Mesothelial cell of epicardium (in vitro differentiated cells): Measurements from ENCODE around the gene LUZP2. TPM values are rescaled to one million over a fixed set of nuclear protein-coding genes. Genes with fewer than 3 reads are reported as not detected.

ENCODE experiments used
- DNase-seq, 2 experiments: peaks; one replicate each; pipeline ENCODE4 v3.0.0; 2021; ENCODE audit warnings: low spot score in 2 of 2; ENCODE audit not compliant: unreplicated experiment in 2 of 2
- H3K27ac Mint-ChIP-seq: 2 replicates; pipeline ENCODE4 v1.8.0; 2021; ENCODE audit warnings: mixed read lengths
- H3K27me3 Mint-ChIP-seq: 2 replicates; pipeline ENCODE4 v1.8.0; 2021; ENCODE audit warnings: low read depth, mixed read lengths
- H3K36me3 Mint-ChIP-seq: 2 replicates; pipeline ENCODE4 v1.8.0; 2021; ENCODE audit warnings: mixed read lengths
- H3K4me1 Mint-ChIP-seq: 2 replicates; pipeline ENCODE4 v1.8.0; 2021; ENCODE audit warnings: mixed read lengths
- H3K4me3 Mint-ChIP-seq: 2 replicates; pipeline ENCODE4 v1.8.0; 2021; ENCODE audit warnings: mild to moderate bottlenecking, moderate library complexity, mixed read lengths
- H3K9me3 Mint-ChIP-seq: 2 replicates; pipeline ENCODE4 v1.8.0; 2021; ENCODE audit warnings: mixed read lengths
- total RNA-seq: library from RNA; stranded (reverse); gene quantifications from 3 replicates; pipeline ENCODE4 v1.2.1, GENCODE V29; 2021
- TF ChIP-seq, protein P1 (sequence below): fragments of 200-600 bp; sonication (generic); IDR thresholded peaks from one replicate; pipeline ENCODE4 v1.5.0; 2021; ENCODE audit warnings: antibody characterized with exemption; ENCODE audit not compliant: unreplicated experiment

Gene LUZP2
- total RNA-seq, 1 donor from 2014 or later, result 4.5 TPM

DNA sequence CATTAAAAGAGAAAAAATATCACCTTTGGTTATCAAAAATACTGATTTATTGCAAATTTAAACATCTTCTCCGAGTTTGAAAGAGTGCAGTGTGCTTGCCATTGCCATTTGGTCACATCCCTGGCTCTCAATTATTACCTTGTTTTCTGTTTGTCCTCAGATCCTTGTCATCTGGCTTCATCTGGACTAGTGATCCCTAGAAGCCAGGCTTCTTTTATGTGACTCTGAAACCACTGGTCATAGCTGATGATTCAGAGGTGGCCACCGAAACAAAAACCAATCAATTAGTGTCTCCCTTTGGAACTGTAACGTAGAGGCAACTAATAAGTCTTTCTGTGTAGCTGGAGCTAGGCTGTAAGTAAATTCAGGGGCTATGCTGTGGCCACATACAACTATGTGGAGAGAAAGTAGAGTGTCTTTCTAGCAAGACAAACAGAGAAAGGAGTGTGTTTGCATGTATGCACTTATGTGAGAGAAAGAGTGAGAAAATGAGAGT, 237.9 kb downstream of the LUZP2 start:
- Mint-ChIP-seq H3K9me3 (no peaks in the 10 kb centered on the region), H3K36me3 (no peaks in the 10 kb centered on the region), H3K4me3 (no peak overlapping the region), H3K27me3 (no peaks in the 10 kb centered on the region), H3K27ac (no peak overlapping the region), H3K4me1 (no peaks in the 10 kb centered on the region)
- TF ChIP-seq, protein P1, sequence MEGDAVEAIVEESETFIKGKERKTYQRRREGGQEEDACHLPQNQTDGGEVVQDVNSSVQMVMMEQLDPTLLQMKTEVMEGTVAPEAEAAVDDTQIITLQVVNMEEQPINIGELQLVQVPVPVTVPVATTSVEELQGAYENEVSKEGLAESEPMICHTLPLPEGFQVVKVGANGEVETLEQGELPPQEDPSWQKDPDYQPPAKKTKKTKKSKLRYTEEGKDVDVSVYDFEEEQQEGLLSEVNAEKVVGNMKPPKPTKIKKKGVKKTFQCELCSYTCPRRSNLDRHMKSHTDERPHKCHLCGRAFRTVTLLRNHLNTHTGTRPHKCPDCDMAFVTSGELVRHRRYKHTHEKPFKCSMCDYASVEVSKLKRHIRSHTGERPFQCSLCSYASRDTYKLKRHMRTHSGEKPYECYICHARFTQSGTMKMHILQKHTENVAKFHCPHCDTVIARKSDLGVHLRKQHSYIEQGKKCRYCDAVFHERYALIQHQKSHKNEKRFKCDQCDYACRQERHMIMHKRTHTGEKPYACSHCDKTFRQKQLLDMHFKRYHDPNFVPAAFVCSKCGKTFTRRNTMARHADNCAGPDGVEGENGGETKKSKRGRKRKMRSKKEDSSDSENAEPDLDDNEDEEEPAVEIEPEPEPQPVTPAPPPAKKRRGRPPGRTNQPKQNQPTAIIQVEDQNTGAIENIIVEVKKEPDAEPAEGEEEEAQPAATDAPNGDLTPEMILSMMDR, result no peak
- DNase-seq, result no peak

DNA sequence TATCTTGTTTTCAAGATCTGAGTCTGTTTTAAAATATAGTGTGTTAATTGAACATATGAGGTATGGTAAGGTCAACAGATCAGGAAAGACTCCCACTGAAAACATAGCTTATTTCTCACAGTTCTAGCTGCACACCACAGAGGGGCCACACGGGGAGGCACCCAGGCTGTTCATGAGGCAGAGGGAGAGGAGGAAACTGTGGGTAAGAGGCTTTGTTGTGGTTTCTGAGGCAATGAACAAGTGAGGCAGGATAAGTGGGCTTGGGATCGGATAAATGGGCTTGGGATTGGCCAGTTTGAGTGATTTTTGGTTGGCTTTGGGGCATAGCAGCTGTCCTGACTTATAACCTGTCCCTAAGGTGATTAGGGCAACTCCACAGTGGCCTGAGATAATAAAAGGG, 242.1 kb downstream of the LUZP2 start:
- DNase-seq, result no peak
- Mint-ChIP-seq H3K27ac (no peak overlapping the region), H3K4me3 (no peak overlapping the region), H3K4me1 (no peaks in the 10 kb centered on the region), H3K9me3 (no peaks in the 10 kb centered on the region), H3K27me3 (no peaks in the 10 kb centered on the region), H3K36me3 (no peaks in the 10 kb centered on the region)
- TF ChIP-seq, protein P1, result no peak

DNA sequence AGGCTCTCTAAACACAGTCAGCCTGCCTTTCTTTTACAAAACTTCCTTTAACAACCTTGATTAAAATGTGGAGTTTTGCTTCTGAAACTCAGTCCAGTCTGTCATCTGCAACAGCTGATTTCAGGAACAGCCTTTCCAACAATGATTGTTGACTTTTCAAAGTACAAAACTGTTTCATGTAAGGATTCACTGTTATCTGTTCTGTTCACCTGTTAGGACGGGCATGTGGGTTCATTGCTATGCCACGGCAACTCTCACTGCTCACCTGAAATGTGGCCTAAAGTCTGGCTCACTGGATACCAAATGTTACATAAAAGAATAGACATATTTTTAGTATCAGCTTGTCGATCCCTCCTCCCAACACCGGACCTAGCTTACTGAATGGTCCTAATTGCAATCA, 242.8 kb downstream of the LUZP2 start:
- Mint-ChIP-seq H3K4me1 (no peaks in the 10 kb centered on the region), H3K9me3 (peaks cover 3% of the 10 kb centered on the region), H3K27ac (no peak overlapping the region), H3K4me3 (no peak overlapping the region), H3K27me3 (no peaks in the 10 kb centered on the region), H3K36me3 (no peaks in the 10 kb centered on the region)
- TF ChIP-seq, protein P1, result no peak
- DNase-seq, result no peak

DNA sequence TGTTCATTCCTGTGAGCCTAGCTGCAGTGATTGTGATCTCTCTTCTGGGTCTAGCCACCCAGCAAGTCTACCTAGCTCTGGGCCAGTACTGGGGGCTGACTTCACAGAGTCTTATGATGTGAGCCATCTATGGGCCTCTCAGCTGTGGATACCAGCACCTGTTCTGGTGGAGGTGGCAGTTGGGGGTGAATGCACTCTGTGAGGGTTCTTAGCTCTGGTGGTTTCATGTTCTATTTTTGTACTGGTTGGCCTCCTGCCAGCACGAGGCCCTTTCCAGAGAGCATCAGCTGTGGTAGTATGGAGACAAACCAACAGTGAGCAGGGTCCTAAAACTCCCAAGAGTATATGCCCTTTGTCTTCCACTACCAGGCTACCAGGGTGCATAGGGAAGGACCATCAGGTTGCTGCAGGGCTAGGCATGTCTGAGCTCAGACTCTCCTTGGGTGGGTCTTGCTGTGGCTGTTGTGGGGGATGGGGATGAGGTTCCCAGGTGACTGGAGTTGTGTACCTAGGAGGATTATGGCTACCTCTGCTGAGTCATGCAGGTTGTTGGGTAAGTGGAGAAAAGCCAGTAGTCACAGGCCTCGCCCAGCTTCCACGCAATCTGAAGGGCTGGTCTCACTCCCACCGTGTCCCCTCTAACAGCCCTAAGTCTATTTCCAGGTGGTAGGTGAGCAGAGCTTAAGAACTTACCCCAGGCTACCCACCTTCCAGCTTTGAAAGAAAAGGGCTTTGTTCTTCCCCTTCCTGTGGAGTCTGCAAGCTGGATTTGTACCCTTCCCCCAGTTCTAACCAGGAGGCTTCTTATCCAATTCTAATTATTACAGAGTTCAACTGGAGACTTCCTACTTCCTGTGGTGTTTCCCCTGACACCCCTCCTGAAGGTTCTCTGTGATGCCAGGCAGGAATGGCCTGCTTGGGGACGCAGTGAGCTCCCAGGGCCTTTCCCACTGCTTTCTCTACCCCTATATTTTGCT, 250.7 kb downstream of the LUZP2 start:
- no peaks in the 10 kb centered on the region for H3K27me3 Mint-ChIP-seq
- no peak overlapping the region for H3K27ac Mint-ChIP-seq
- DNase-seq, result no peak
- H3K4me3 Mint-ChIP-seq, result no peak overlapping the region
- TF ChIP-seq, protein P1, result no peak
- H3K36me3 Mint-ChIP-seq, result peaks cover 1% of the 10 kb centered on the region
- H3K9me3 Mint-ChIP-seq, result peaks cover 27% of the 10 kb centered on the region
- no peaks in the 10 kb centered on the region for H3K4me1 Mint-ChIP-seq

DNA sequence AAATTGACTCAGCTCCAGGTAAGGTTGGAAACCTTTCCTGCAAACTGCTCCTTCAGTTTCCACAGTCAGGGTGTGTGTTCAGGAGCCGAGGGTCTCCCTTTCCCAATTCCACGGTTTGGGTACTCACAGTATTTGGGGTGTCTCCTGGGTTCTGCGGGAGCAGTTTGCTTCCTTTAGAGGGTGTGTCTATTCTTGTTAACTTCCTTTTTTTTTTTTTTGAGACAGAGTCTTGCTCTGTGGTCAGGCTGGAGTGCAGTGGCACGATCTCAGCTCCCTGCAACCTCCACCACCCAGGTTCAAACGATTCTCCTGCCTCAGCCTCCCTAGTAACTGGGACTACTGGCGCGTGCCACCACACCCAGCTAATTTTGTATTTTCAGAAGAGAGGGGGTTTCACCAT, 251.4 kb downstream of the LUZP2 start:
- Mint-ChIP-seq H3K4me3 (no peak overlapping the region), H3K27me3 (no peaks in the 10 kb centered on the region), H3K4me1 (peaks cover 2% of the 10 kb centered on the region), H3K36me3 (peaks cover 1% of the 10 kb centered on the region), H3K9me3 (peaks cover 27% of the 10 kb centered on the region), H3K27ac (no peak overlapping the region)
- TF ChIP-seq, protein P1, result no peak
- no peak for DNase-seq
